ENCODE data around the gene EIF4B. TPM values are rescaled to one million over a fixed set of nuclear protein-coding genes. Genes with fewer than 3 reads are reported as not detected.

The EIF4B gene
- total RNA-seq, 4 donors from 2014 or later, result 225 to 571 (median 372) TPM

DNA sequence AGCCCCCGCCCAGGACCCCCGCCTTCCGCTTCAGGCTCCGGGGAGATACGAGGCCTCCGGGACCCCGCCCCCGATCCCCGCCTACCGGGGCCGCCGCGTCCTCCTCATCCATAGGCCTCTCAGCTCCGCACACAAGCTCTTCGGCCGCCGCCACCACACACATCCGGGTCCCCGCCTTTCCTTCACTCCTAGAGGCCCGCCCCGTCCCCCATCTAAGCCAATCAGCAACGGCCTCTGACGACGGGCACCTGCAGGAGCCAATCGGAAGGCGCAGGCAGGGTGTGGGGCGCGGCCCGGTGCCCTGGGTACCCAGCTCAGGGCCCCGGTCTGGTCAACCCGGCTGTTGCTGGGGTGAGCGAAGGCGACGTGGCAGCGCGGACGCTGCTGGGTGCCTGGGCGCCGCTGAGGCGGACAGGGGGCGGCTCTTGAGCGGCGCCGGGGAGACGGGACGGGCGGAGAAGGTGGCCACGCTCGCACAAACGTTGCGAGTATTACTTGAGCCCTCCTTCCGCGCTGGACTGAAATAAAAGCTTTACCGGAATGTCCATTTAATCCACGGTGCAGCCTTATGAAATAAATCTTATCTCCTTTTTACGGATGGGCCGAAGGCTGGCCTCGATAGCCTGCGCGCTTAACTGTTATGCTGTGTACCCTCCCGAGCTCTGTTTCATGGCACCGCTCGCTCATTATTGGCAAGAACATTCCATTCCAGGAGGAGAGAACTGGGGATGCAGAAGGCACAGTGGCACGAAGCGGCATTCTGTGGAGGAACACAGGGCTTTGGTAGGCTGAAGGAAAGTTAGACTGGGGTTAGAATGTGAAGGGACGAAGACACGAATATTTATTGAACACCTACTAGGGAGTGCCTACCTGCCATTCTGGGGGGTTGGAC is 73.2 kb downstream of the EIF4B start, which contains the start of gene SPRYD3:
SPRYD3 (minus strand) TSS at position 165 of the 892 bp plus-strand sequence; CDS start at position 108, 57 bp downstream.
- Histone ChIP-seq H3K36me3 (peaks cover 5 to 31% (median 10%) of the 10 kb centered on the region in 3 donors), H3K4me1 (peaks cover 17 to 49% (median 30%) of the 10 kb centered on the region in 3 donors), H3K27me3 (no peaks in the 10 kb centered on the region), H3K27ac (peak within 1 kb of the TSS; percentile 82 to 97 (median 94)), H3K9me3 (no peaks in the 10 kb centered on the region), H3K4me3 (peak within 1 kb of the TSS; percentile 60 to 87 (median 78))
- 5 to 6% methylated on average over 17 to 20 of the region's 67 CpGs for WGBS, 2 donors
- intact Hi-C loops (cut with DNase I), result no loop called here
- TF ChIP-seq CTCF (IDR thresholded peaks at IDR 0.05) (no peak), POLR2A (IDR thresholded peaks at IDR 0.05) (peak in 3 of 4 donors; percentile 68 to 94 (median 90))
- DNase-seq, result peak; percentile 95

- Histone ChIP-seq H3K36me3 (no peaks in the 10 kb centered on the region), H3K9me3 (no peaks in the 10 kb centered on the region), H3K4me3 (no peak overlapping the region), H3K27me3 (no peaks in the 10 kb centered on the region), H3K27ac (no peak overlapping the region), H3K4me1 (peaks cover 12 to 24% (median 17%) of the 10 kb centered on the region in 3 donors)
- TF ChIP-seq POLR2A (IDR thresholded peaks at IDR 0.05), result no peak
- TF ChIP-seq CTCF (IDR thresholded peaks at IDR 0.05), result no peak
- intact Hi-C loops (cut with DNase I), result no loop called here
- no peak for DNase-seq
- WGBS, 2 donors, result 41 to 59% methylated on average over 2 of the region's 2 CpGs
Observed at GRCh38 chr12:53082637-53083175, 76.5 kb downstream of the EIF4B start.

DNA sequence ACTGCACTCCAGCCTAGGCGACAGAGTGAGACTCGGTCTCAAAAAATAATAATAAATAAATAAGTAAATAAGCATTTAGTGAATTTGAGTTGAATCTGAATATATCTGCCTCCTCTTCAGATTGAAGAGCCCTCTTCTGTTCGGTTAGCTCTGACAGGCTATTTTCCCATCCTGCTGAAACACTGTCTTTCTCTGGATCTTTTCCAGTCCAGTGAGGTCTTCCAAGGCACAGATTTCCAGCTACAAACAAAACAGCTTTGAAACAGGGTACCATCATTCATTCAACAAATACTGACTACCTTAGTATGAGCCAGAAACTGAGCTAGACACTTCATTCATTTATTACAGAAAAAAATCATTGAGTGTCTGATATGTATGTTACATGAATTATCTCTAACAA is 80.1 kb downstream of the EIF4B start:
- intact Hi-C loops (cut with DNase I), result no loop called here
- H3K36me3 ChIP-seq, result no peaks in the 10 kb centered on the region
- no peak for DNase-seq
- H3K4me3 ChIP-seq, result no peak overlapping the region
- no peaks in the 10 kb centered on the region for H3K27me3 ChIP-seq
- TF ChIP-seq POLR2A (IDR thresholded peaks at IDR 0.05) (no peak), CTCF (IDR thresholded peaks at IDR 0.05) (no peak)
- WGBS, 2 donors, result 83 to 86% methylated on average over 3 of the region's 3 CpGs
- no peaks in the 10 kb centered on the region for H3K9me3 ChIP-seq
- H3K27ac ChIP-seq, result no peak overlapping the region
- no peaks in the 10 kb centered on the region for H3K4me1 ChIP-seq

- Histone ChIP-seq H3K4me1 (peaks cover 0 to 8% (median 0%) of the 10 kb centered on the region in 3 donors), H3K36me3 (no peaks in the 10 kb centered on the region), H3K27ac (no peak overlapping the region), H3K27me3 (no peaks in the 10 kb centered on the region), H3K4me3 (no peak overlapping the region), H3K9me3 (no peaks in the 10 kb centered on the region)
- intact Hi-C loops (cut with DNase I), result no loop called here
- no peak for TF ChIP-seq POLR2A (IDR thresholded peaks at IDR 0.05)
- no peak for TF ChIP-seq CTCF (IDR thresholded peaks at IDR 0.05)
- DNase-seq, result no peak
- 89 to 90% methylated on average over 6 of the region's 6 CpGs for WGBS, 2 donors
Observed at GRCh38 chr12:53090105-53090504, 83.8 kb downstream of the EIF4B start.

GRCh38 chr12:53090554-53090953 is 84.3 kb downstream of the EIF4B start:
- WGBS, 2 donors, result 48 to 54% methylated on average over 2 of the region's 2 CpGs
- intact Hi-C loops (cut with DNase I), result no loop called here
- Histone ChIP-seq H3K9me3 (no peaks in the 10 kb centered on the region), H3K4me1 (peaks cover 0 to 10% (median under 1%) of the 10 kb centered on the region in 3 donors), H3K36me3 (no peaks in the 10 kb centered on the region), H3K27me3 (no peaks in the 10 kb centered on the region), H3K27ac (no peak overlapping the region), H3K4me3 (no peak overlapping the region)
- no peak for DNase-seq
- no peak for TF ChIP-seq CTCF (IDR thresholded peaks at IDR 0.05)
- no peak for TF ChIP-seq POLR2A (IDR thresholded peaks at IDR 0.05)
